ENCODE results near the gene SUCLA2.

The SUCLA2 gene

DNA sequence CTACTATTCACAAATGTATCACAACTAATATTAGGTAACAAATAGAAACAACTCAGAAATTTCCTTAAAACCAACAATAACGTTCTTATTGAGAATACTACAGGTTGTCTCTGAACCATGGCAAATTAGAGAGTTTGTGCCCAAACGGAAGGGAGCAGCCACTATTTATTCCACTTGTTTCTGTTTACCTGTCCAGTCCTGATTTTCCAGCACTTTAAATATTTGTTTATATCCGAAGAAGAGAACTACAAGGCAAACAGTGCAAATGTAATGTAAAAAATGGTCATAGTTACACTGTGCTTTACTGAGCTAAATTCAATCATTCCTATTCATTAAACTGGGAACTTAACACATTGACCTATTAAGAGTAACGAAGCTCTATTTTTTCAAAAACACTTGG, 9.2 kb downstream of the SUCLA2 start:
- Histone ChIP-seq H3K9ac (ENCODE audit: insufficient read length, low read depth) (no peak overlapping the region), H3K27me3 (ENCODE audit: insufficient read depth, insufficient read length) (no peaks in the 10 kb centered on the region), H3K4me3 (ENCODE audit: insufficient read length, low read depth) (no peak overlapping the region), H3K4me1 (ENCODE audit: insufficient read depth, insufficient read length) (no peaks in the 10 kb centered on the region), H3K9me3 (ENCODE audit: insufficient read depth, low read length) (no peaks in the 10 kb centered on the region), H3K36me3 (ENCODE audit: insufficient read depth, insufficient read length, low read length) (peaks cover 64% of the 10 kb centered on the region)
- no peak for TF ChIP-seq YY1 (IDR thresholded peaks at IDR 0.05; ENCODE audit: insufficient read depth, insufficient read length)
- no peak for TF ChIP-seq ZNF274 (IDR thresholded peaks at IDR 0.05; ENCODE audit: low read depth, low read length)
- no peak for TF ChIP-seq SUZ12 (IDR thresholded peaks at IDR 0.05; ENCODE audit: extremely low read depth, insufficient read depth, insufficient read length)
- no peak for DNase-seq (ENCODE audit: low read depth, low spot score)

- H3K9ac ChIP-seq (ENCODE audit: insufficient read length, low read depth), result no peak overlapping the region
- H3K4me3 ChIP-seq (ENCODE audit: insufficient read length, low read depth), result no peak overlapping the region
- H3K4me1 ChIP-seq (ENCODE audit: insufficient read depth, insufficient read length), result no peaks in the 10 kb centered on the region
- no peaks in the 10 kb centered on the region for H3K27me3 ChIP-seq (ENCODE audit: insufficient read depth, insufficient read length)
- peaks cover 59% of the 10 kb centered on the region for H3K36me3 ChIP-seq (ENCODE audit: insufficient read depth, insufficient read length, low read length)
- no peaks in the 10 kb centered on the region for H3K9me3 ChIP-seq (ENCODE audit: insufficient read depth, low read length)
- no peak for TF ChIP-seq YY1 (IDR thresholded peaks at IDR 0.05; ENCODE audit: insufficient read depth, insufficient read length)
- DNase-seq (ENCODE audit: low read depth, low spot score), result no peak
Observed at GRCh38 chr13:47990920-47991466, 10.1 kb downstream of the SUCLA2 start.

- Histone ChIP-seq H3K9me3 (ENCODE audit: insufficient read depth, low read length) (no peaks in the 10 kb centered on the region), H3K4me3 (ENCODE audit: insufficient read length, low read depth) (no peak overlapping the region), H3K9ac (ENCODE audit: insufficient read length, low read depth) (no peak overlapping the region), H3K36me3 (ENCODE audit: insufficient read depth, insufficient read length, low read length) (peaks cover 57% of the 10 kb centered on the region), H3K27me3 (ENCODE audit: insufficient read depth, insufficient read length) (no peaks in the 10 kb centered on the region), H3K4me1 (ENCODE audit: insufficient read depth, insufficient read length) (no peaks in the 10 kb centered on the region)
- DNase-seq (ENCODE audit: low read depth, low spot score), result no peak
- TF ChIP-seq YY1 (IDR thresholded peaks at IDR 0.05; ENCODE audit: insufficient read depth, insufficient read length) (no peak), SUZ12 (IDR thresholded peaks at IDR 0.05; ENCODE audit: extremely low read depth, insufficient read depth, insufficient read length) (no peak), ZNF274 (IDR thresholded peaks at IDR 0.05; ENCODE audit: low read depth, low read length) (no peak)
Observed at GRCh38 chr13:47990427-47990826, 10.6 kb downstream of the SUCLA2 start.

DNA sequence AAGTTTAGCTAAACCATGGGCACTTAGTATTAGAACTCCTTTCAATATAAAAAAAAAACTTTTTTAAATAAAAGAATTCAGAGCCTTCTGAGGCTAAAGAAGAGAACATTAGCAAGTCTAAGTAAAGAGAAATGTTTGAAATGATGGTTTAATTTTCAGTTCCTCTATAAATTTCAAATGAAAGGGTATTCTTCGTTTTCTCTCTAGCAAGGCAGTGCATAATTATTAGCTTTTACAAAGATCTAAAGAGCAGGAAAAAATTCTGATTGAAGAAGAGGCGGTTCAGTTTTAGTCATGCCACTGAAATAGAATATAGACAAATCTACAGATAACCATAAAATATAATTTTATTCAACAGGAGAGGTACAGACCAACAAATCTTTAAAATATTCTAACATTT, 18.0 kb downstream of the SUCLA2 start:
- no peaks in the 10 kb centered on the region for H3K4me1 ChIP-seq (ENCODE audit: insufficient read depth, insufficient read length)
- TF ChIP-seq SUZ12 (IDR thresholded peaks at IDR 0.05; ENCODE audit: extremely low read depth, insufficient read depth, insufficient read length) (no peak), YY1 (IDR thresholded peaks at IDR 0.05; ENCODE audit: insufficient read depth, insufficient read length) (no peak), ZNF274 (IDR thresholded peaks at IDR 0.05; ENCODE audit: low read depth, low read length) (no peak)
- no peak for DNase-seq (ENCODE audit: low read depth, low spot score)
- no peaks in the 10 kb centered on the region for H3K9me3 ChIP-seq (ENCODE audit: insufficient read depth, low read length)
- no peak overlapping the region for H3K9ac ChIP-seq (ENCODE audit: insufficient read length, low read depth)
- no peak overlapping the region for H3K4me3 ChIP-seq (ENCODE audit: insufficient read length, low read depth)
- no peaks in the 10 kb centered on the region for H3K27me3 ChIP-seq (ENCODE audit: insufficient read depth, insufficient read length)
- peaks cover 14% of the 10 kb centered on the region for H3K36me3 ChIP-seq (ENCODE audit: insufficient read depth, insufficient read length, low read length)

DNA sequence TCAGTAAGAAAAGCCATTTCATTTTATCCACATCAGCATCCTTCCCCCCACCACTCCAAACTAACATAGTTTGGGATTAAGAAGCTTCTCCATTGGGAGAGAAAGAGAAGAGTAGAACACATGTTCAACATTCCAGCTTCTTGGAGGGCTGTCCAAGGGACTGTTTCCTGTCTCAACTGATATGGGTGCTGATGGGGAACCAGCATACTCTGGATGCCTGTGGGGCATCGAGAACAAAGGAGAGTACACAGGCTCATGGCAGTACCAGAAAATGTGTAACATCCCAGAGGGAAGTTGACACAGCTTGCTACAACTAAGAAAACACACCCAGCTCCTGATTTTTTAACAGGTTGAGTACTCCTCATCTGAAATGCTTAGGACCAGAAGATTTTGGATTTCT, 24.7 kb downstream of the SUCLA2 start:
- Histone ChIP-seq H3K27me3 (ENCODE audit: insufficient read depth, insufficient read length) (no peaks in the 10 kb centered on the region), H3K9ac (ENCODE audit: insufficient read length, low read depth) (no peak overlapping the region), H3K9me3 (ENCODE audit: insufficient read depth, low read length) (no peaks in the 10 kb centered on the region; the same call in 1 of the 2 replicates), H3K4me3 (ENCODE audit: insufficient read length, low read depth) (no peak overlapping the region), H3K4me1 (ENCODE audit: insufficient read depth, insufficient read length) (no peaks in the 10 kb centered on the region), H3K36me3 (ENCODE audit: insufficient read depth, insufficient read length, low read length) (peaks cover 9% of the 10 kb centered on the region)
- no peak for DNase-seq (ENCODE audit: low read depth, low spot score)
- TF ChIP-seq SUZ12 (IDR thresholded peaks at IDR 0.05; ENCODE audit: extremely low read depth, insufficient read depth, insufficient read length) (no peak), ZNF274 (IDR thresholded peaks at IDR 0.05; ENCODE audit: low read depth, low read length) (no peak), YY1 (IDR thresholded peaks at IDR 0.05; ENCODE audit: insufficient read depth, insufficient read length) (no peak)

GRCh38 chr13:47964863-47965262, 36.2 kb downstream of the SUCLA2 start:
- Histone ChIP-seq H3K27me3 (ENCODE audit: insufficient read depth, insufficient read length) (no peaks in the 10 kb centered on the region), H3K36me3 (ENCODE audit: insufficient read depth, insufficient read length, low read length) (peaks cover 52% of the 10 kb centered on the region), H3K9me3 (ENCODE audit: insufficient read depth, low read length) (peaks cover 49% of the 10 kb centered on the region), H3K9ac (ENCODE audit: insufficient read length, low read depth) (no peak overlapping the region), H3K4me3 (ENCODE audit: insufficient read length, low read depth) (no peak overlapping the region), H3K4me1 (ENCODE audit: insufficient read depth, insufficient read length) (no peaks in the 10 kb centered on the region)
- TF ChIP-seq SUZ12 (IDR thresholded peaks at IDR 0.05; ENCODE audit: extremely low read depth, insufficient read depth, insufficient read length) (no peak), ZNF274 (IDR thresholded peaks at IDR 0.05; ENCODE audit: low read depth, low read length) (no peak), YY1 (IDR thresholded peaks at IDR 0.05; ENCODE audit: insufficient read depth, insufficient read length) (no peak)
- DNase-seq (ENCODE audit: low read depth, low spot score), result no peak

- H3K9me3 ChIP-seq (ENCODE audit: insufficient read depth, low read length), result peaks cover 73% of the 10 kb centered on the region
Observed at GRCh38 chr13:47962237-47962636, 38.8 kb downstream of the SUCLA2 start.

More at GRCh38 chr13:47962237-47962636, 38.8 kb downstream of the SUCLA2 start:
- no peak for TF ChIP-seq YY1 (IDR thresholded peaks at IDR 0.05; ENCODE audit: insufficient read depth, insufficient read length)
- Histone ChIP-seq H3K4me3 (ENCODE audit: insufficient read length, low read depth) (no peak overlapping the region), H3K4me1 (ENCODE audit: insufficient read depth, insufficient read length) (no peaks in the 10 kb centered on the region), H3K9ac (ENCODE audit: insufficient read length, low read depth) (no peak overlapping the region), H3K27me3 (ENCODE audit: insufficient read depth, insufficient read length) (no peaks in the 10 kb centered on the region), H3K36me3 (ENCODE audit: insufficient read depth, insufficient read length, low read length) (peaks cover 59% of the 10 kb centered on the region)
- no peak for DNase-seq (ENCODE audit: low read depth, low spot score)
